ENCODE measurements around the gene GRM3. TPM values are rescaled to one million over a fixed set of nuclear protein-coding genes. Genes with fewer than 3 reads are reported as not detected.

GRM3 gene
- total RNA-seq, 1 experiment from 2014 or later: not detected

GRCh38 chr7:86657948-86658347 lies 14.2 kb downstream of the GRM3 start:
- CTCF ChIA-PET: no interaction called here
- DNase-seq (no peak), ATAC-seq (no peak)
- Histone ChIP-seq H3K27ac (ENCODE audit: low read length) (no peak overlapping the region), H3K9me3 (ENCODE audit: low read length) (no peaks in the 10 kb centered on the region), H2AFZ (ENCODE audit: low read length) (no peak overlapping the region), H3K79me2 (ENCODE audit: low read length) (no peaks in the 10 kb centered on the region), H3K36me3 (ENCODE audit: low read depth, low read length) (no peaks in the 10 kb centered on the region), H3K4me1 (ENCODE audit: insufficient read depth, low read length) (peaks cover 9% of the 10 kb centered on the region), H3K4me2 (ENCODE audit: low read length) (no peak overlapping the region), H3K9ac (ENCODE audit: low read length) (no peak overlapping the region), H4K20me1 (ENCODE audit: low read length) (no peaks in the 10 kb centered on the region), H3K9me2 (replicated peaks; ENCODE audit: low read length) (no peaks in the 10 kb centered on the region), H3K4me3 (ENCODE audit: low read length) (no peak overlapping the region), H3K27me3 (ENCODE audit: low read length) (peaks cover 12% of the 10 kb centered on the region; the same call in 1 of the 2 replicates), H3F3A (ENCODE audit: low read length, unreplicated experiment) (no peaks in the 10 kb centered on the region)
- POLR2A ChIA-PET (ENCODE audit: unreplicated experiment): no interaction called here
- BruUV-seq (replicated peaks): no TSS peak
- TF ChIP-seq EZH2phosphoT487 (IDR thresholded peaks at IDR 0.05; ENCODE audit: borderline replicate concordance, low read length): no peak
- no peak for TF ChIP-seq EZH2 (IDR thresholded peaks at IDR 0.05; ENCODE audit: low read length, unreplicated experiment)
- no peak for TF ChIP-seq CTCF (conservative IDR thresholded peaks at IDR 0.05; ENCODE audit: low read depth, low read length)
- intact Hi-C loops (cut with micrococcal nuclease): no loop called here

- H3K27ac ChIP-seq (ENCODE audit: low read length): no peak overlapping the region
- no peak overlapping the region for H3K9ac ChIP-seq (ENCODE audit: low read length)
- no peak overlapping the region for H3K4me3 ChIP-seq (ENCODE audit: low read length)
- no TSS peak for BruUV-seq (replicated peaks)
- no peak overlapping the region for H3K4me2 ChIP-seq (ENCODE audit: low read length)
- peaks cover 2% of the 10 kb centered on the region; the same call in 1 of the 2 replicates for H3K27me3 ChIP-seq (ENCODE audit: low read length)
- no peaks in the 10 kb centered on the region for H3F3A ChIP-seq (ENCODE audit: low read length, unreplicated experiment)
- DNase-seq (no peak), ATAC-seq (no peak)
- TF ChIP-seq EZH2 (IDR thresholded peaks at IDR 0.05; ENCODE audit: low read length, unreplicated experiment) (no peak), EZH2phosphoT487 (IDR thresholded peaks at IDR 0.05; ENCODE audit: borderline replicate concordance, low read length) (no peak), CTCF (conservative IDR thresholded peaks at IDR 0.05; ENCODE audit: low read depth, low read length) (no peak)
- H3K9me2 ChIP-seq (replicated peaks; ENCODE audit: low read length): no peaks in the 10 kb centered on the region
- no peaks in the 10 kb centered on the region for H3K79me2 ChIP-seq (ENCODE audit: low read length)
- no peak overlapping the region for H2AFZ ChIP-seq (ENCODE audit: low read length)
- intact Hi-C loops (cut with micrococcal nuclease): no loop called here
- POLR2A ChIA-PET (ENCODE audit: unreplicated experiment): no interaction called here
- H4K20me1 ChIP-seq (ENCODE audit: low read length): no peaks in the 10 kb centered on the region
- H3K36me3 ChIP-seq (ENCODE audit: low read depth, low read length): no peaks in the 10 kb centered on the region
- H3K9me3 ChIP-seq (ENCODE audit: low read length): no peaks in the 10 kb centered on the region
- CTCF ChIA-PET: no interaction called here
- peaks cover 9% of the 10 kb centered on the region for H3K4me1 ChIP-seq (ENCODE audit: insufficient read depth, low read length)
Observed at GRCh38 chr7:86660950-86661462, 17.3 kb downstream of the GRM3 start.

- no peak overlapping the region for H3K27ac ChIP-seq (ENCODE audit: low read length)
- no TSS peak for BruUV-seq (replicated peaks)
- ChIA-PET CTCF (no interaction called here), POLR2A (ENCODE audit: unreplicated experiment) (no interaction called here)
- DNase-seq (no peak), ATAC-seq (no peak)
- intact Hi-C loops (cut with micrococcal nuclease): no loop called here
- no peaks in the 10 kb centered on the region for H3K36me3 ChIP-seq (ENCODE audit: low read depth, low read length)
- H3K4me3 ChIP-seq (ENCODE audit: low read length): no peak overlapping the region
- no peak overlapping the region for H2AFZ ChIP-seq (ENCODE audit: low read length)
- no peaks in the 10 kb centered on the region for H3K4me1 ChIP-seq (ENCODE audit: insufficient read depth, low read length)
- H3K4me2 ChIP-seq (ENCODE audit: low read length): no peak overlapping the region
- H3K27me3 ChIP-seq (ENCODE audit: low read length): peaks cover 22% of the 10 kb centered on the region
- no peaks in the 10 kb centered on the region for H4K20me1 ChIP-seq (ENCODE audit: low read length)
- no peaks in the 10 kb centered on the region for H3F3A ChIP-seq (ENCODE audit: low read length, unreplicated experiment)
- no peaks in the 10 kb centered on the region for H3K79me2 ChIP-seq (ENCODE audit: low read length)
- no peak overlapping the region for H3K9ac ChIP-seq (ENCODE audit: low read length)
- H3K9me2 ChIP-seq (replicated peaks; ENCODE audit: low read length): no peaks in the 10 kb centered on the region
- TF ChIP-seq CTCF (conservative IDR thresholded peaks at IDR 0.05; ENCODE audit: low read depth, low read length) (no peak), EZH2phosphoT487 (IDR thresholded peaks at IDR 0.05; ENCODE audit: borderline replicate concordance, low read length) (no peak), EZH2 (IDR thresholded peaks at IDR 0.05; ENCODE audit: low read length, unreplicated experiment) (no peak)
- H3K9me3 ChIP-seq (ENCODE audit: low read length): no peaks in the 10 kb centered on the region
Observed at GRCh38 chr7:86664486-86664885, 20.8 kb downstream of the GRM3 start.
